Ovary (tissue), 3 donors: ENCODE measurements around the gene GNAS.

Source experiments
- CTCF ChIP-seq, 3 donors: fragments of 450-650 bp in 2 of 3; fragments of 200-600 bp in 1 of 3; IDR thresholded peaks; one replicate each; pipeline versions ENCODE4 v1.5.1 to v1.8.0; 2016 to 2022; ENCODE audit warnings: antibody characterized with exemption in 3 of 3, mild to moderate bottlenecking in 1 of 3
- POLR2A ChIP-seq: fragments of 450-650 bp; IDR thresholded peaks from one replicate; pipeline ENCODE4 v1.6.1; 2017; ENCODE audit warnings: antibody characterized with exemption, mild to moderate bottlenecking, moderate library complexity
- donor health status: DM: no; HTN: no; CAD: no.

DNA sequence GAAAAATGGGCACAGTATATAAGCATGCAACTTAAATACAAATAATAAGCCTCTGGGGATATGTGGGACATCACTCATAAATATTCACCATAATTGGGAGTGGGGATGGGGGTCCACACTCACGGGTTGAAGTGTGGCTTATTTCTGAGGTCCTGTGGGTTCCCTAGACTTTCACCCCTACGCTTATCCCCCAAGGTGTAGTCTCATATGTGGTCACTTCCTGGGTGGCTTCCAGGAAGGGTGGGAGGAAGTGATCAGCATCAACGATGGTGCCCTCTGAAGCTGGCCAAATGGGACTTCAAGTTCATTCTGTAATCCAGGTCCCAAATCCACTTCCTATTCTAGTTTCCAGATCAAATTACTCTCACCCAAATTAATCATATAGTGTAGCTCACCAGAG is 59.5 kb downstream of the GNAS start:
- TF ChIP-seq CTCF (IDR thresholded peaks at IDR 0.05) (no peak), POLR2A (no peak)
